Left hindlimb (tissue), 1 donor: ENCODE measurements around the gene ARFGAP1.

Experiments used
- DNase-seq: peaks from one replicate; pipeline ENCODE4 v3.0.0-alpha.2; 2018

ARFGAP1 gene

DNA sequence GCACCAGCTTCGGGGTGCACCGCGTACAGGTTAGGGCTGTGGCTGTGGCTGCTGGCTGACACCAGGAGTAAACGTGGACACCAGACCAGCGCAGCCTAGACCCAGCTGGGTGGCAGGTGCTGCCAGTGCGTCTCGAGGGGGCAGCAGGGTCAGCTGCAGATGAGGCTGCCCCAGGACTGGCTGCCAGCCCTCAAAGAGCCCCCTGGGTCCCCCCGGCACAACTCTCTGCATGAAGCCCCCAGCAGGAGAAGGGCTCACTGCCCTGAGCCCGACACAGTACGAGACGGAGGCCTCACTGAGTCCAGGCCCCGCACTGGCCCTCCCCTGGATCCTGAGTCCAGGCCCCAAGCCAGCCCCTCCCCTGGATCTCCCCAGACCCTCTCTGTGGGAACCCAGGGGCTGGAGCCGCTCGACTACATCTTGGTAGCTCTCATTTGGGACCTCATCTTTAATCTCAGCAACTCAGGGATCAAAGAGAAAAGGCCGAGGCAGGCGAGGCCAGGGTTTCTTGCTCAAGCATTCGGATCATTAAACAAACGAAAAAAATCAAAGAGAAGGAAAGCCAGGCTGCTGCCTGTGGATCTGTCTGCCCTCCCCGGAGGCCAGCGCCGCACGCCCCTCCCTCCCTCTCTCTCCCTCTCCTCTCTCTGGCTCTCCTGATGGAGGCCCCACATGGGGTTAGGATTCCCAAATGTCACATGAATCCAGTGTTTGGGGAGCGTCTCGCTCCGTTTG lies 11.4 kb upstream of the ARFGAP1 start:
- DNase-seq: no peak

DNA sequence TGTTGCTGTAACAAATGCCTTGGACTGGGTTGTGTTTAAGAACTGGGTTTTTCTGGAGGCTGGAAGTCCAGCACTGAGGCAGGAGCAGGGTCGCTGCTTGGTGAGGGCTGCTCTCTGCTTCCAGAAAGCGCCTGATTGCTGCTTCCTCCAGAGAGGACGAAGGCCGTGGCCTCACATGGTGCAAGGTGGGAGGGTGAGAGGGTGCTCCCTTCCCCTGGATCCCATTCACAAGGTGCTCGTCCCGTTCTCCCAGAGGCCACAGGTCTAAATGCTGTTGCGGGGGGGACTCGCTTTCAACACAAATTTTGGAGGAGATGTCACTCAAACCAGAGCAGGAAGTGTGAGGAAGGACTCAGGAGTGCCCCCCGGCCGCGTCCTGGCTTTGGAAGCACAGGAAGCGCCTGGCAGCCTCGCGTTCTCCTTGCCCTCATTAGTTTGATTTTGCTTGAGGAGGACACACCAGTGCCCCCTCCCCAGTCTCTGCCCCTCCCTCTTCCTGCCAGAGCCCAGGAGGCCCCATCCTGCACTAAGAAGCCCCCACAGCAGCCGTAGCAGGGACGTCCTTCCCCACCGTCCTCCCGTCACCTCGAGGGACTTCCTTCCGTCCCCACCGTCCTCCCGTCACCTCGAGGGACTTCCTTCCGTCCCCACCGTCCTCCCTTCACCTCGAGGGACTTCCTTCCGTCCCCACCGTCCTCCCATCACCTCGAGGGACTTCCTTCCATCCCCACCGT lies 10.7 kb upstream of the ARFGAP1 start:
- no peak for DNase-seq

DNA sequence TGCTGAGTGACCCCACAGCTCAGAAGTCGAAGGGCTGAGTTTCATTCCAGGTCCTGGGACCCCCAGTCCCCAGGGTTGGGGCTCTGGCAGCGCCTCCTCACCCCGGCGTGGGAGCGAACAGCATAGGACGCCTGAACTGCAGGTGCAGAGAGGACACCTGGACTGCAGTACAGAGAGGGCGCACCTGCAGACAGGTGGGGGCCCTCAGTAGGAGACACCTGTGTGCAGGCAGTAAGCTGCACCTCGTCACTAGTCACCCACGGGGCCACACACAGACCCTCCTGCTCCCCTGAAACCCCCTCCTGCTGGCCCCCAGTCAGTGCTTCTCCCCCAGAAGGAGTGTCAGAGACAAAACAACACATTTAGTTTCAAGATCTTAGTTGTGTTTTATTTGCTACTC lies 9.8 kb upstream of the ARFGAP1 start:
- no peak for DNase-seq

DNA sequence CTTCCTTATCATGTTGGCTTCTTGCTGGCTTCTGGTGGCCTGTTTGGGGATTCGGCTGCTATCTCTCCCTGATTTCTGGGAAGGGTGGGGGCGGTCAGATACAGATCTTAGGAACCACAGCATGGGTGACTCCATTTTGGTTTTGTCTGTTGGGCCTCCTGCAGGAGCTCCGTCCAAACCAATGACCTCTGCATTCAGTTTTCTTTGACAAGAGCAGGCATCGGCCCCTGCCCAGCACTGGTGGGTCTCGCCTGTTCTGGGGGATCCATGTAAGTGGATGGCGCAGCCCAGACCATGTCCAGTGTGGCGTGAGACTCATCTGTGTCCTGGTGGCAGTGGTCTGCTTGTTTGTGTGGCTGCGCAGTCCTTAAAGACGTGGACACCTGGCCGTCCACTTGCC lies 8.6 kb upstream of the ARFGAP1 start:
- no peak for DNase-seq

DNA sequence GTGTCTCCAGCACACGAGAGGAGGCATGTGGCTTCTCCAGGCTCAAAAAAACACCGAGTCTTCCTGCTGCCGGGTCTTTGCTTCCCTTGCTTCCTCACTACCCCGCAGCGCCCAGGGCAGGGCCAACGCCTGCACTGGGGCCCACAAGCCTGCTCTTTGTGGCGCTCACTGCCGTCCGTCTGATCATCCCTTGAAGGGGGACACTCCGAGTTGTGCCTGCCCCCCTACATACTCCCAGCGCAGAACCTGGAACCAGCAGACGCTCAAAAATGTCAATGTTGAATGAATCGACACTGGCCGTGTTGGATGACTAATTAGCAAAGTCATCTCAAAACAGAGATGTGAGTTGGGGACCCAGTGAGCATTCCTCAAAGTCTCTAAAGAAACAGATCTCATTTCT lies 8.1 kb upstream of the ARFGAP1 start:
- no peak for DNase-seq

- no peak for DNase-seq
These were observed 6.6 kb upstream of the ARFGAP1 start for GRCh38 chr20:63265891-63266515.

DNA sequence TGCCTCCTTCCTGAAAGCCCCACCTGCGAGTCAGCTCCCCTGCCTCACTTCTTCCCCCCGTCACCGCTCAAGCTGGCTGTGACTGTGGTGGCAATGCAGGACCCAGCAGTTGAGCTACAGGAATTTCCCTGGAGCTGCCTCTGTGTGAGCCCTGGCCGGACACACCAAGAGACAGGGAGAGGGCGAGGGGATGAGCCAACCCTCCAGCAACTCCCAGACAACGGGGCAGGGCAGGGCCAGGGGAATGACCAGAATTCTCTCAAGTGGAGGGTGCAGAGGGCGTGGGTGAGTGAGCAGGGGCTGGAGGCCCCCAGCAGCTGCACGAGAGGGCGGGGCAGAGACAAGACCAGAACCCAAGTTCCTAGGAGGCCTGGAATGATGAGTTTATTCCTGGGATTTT lies 4.9 kb upstream of the ARFGAP1 start:
- no peak for DNase-seq

DNA sequence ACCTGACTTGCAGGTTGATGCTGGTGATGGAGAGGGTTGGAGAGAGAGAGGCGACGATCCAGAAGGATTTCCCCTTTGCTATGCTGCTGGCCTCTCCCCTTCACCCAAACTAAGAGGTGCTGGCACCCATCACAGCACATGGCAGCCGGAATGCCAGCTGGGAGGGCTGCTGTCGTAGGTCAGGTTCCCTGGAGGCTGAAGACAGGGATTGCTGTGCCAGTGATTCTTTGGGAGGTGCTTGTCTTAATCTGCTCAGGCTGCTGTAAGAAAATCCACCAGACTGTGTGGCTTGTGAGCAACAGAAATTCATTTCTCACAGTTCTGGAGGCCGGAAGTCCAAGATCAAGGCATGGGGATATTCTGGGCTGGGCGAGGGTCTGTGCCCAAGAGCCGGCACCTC lies 4.4 kb upstream of the ARFGAP1 start:
- DNase-seq: no peak

- no peak for DNase-seq
These were observed 3.8 kb upstream of the ARFGAP1 start for GRCh38 chr20:63268671-63269439.

- no peak for DNase-seq
These were observed 2.9 kb upstream of the ARFGAP1 start for GRCh38 chr20:63269724-63270123.

DNA sequence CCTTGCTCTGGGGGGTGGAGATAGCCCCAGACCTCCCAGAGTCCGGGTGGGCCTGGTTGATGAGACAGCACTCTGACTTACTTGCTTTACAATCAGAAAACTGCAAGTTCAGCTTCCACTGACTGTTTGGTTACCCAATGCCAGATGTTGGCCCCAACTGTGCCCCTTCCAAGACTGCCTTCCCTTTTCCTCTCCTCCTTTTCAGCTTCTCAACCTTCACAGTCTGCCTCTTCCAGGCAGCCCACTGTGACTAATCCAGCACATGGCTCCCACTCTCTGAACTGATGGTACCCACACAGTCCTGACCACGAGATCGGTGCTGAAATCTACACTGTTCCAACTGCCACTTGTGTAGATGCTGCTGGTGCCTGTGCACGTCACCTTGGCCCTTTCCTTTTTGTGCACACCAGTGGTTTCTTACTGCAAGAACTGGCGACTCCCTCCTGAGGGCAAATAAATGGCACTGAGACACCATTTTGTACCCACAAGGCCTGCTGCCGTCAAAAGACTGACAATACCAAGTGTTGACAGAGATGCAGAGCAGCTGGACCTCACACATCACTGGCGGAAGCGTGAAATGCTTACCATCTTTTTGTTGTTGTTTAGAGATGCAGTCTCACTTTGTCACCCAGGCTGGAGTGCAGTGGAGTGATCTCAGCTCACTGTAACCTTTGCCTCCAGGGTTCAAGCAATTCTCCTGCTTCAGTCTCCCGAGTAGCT lies 1.8 kb upstream of the ARFGAP1 start:
- no peak for DNase-seq

- no peak for DNase-seq
These were observed 506 bp downstream of the ARFGAP1 start for GRCh38 chr20:63273059-63273579.

DNA sequence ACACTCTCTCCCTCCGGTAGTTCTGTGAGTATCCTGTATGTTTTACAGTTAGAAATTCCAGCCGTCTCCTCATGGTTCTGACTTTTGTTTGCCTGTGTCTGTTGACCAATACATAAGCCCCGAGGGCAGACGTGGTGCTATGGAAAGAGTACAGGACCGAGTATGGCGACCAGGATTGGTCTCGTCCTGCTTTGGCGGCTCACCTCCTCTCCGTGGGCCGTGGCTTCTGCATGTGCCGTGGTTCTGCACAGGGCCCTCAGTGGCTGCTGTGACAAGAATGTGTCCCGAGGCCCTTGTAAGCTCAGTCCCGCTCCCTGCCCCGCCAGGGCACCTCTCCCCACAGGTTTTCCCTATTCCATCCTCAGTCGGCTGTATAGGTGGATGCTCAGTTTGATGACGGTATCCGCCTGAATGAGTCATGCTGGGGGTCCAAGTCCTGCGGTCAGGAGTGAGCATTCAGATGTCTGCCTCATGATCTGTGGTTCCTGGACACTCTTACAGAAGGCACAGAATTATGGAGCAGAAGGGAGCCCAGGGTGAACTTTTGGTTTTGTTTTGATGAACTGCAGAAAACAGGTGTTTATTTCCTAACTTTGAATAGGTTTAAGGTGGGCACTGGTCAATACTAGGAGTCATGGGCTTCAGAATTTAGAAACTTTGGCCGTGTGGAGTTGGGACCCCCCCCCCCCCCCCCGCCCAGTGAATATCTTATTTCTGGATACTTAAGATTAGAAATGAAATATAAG lies 1.2 kb downstream of the ARFGAP1 start:
- DNase-seq: no peak

GRCh38 chr20:63274381-63275228 lies 2.0 kb downstream of the ARFGAP1 start:
- DNase-seq: no peak

DNA sequence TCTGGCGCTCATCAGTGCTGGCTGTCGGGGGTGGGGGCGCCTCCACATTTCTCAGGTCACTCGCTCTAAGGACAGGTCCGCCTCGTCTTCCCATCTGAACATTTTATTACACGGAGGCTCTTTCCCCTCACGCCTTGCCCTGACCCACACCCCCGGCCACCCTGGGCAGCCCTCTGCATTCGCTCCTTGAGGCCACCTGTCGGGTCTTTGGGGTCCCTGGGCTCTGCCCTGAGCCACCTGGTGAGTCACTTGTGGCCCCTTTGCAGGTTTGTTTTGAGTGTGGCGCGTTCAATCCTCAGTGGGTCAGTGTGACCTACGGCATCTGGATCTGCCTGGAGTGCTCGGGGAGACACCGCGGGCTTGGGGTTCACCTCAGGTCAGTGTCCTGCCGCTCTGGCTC lies 3.2 kb downstream of the ARFGAP1 start:
- no peak for DNase-seq

DNA sequence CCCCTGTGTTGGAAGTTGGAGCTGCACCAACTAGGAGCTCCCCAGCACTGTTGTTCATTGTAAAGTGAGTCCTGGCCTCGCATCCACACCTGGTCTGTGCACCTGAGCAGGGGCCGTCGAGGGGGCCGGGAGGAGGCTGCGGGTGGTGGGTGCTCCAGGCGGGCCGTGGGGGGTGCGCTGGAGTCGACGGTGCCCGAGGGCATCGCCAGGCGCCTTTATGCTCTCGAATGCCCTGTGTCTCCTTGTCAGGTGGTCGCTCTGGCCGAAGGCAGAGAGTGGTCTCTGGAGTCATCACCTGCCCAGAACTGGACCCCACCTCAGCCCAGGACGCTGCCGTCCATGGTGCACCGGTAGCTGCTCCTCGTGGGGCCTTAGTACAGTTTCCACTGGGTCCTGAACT lies 4.3 kb downstream of the ARFGAP1 start:
- DNase-seq: no peak

DNA sequence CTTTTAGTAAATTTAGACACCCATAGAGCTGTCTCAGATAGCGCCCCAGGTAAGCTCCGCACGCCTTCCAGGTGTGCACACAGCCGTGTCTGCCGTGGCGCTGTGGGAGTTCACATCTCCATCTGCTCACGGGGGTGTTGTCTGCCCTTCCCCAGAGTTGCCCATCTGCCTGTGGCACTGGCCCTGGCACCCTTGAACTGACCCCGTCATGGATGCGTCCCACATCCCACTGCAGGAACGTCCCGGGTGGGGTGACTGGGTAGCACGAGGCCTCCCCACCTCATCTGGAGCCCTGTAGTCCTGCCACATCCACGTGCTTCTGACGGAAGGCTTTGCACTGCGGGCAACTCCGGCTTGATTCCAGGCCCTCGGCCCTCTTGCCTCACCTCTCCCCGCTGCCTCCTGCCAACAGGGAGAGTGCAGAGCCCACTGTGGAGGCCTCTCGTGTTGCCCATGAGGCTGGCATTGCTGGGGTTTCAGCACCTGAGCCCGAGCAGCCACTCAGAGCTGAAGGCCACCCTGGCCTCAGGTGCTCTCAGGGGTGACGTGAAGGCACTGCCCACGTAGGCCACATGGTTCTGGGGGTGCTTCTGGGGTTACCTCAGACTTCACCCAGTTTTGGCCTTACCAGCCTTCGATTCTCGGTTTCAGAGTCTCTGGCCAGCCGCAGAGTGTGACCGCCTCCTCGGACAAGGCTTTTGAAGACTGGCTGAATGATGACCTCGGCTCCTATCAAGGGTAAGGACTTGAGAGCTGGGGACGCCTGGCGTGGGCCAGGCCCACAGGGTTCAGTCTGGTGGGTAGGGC lies 5.1 kb downstream of the ARFGAP1 start:
- DNase-seq: no peak

DNA sequence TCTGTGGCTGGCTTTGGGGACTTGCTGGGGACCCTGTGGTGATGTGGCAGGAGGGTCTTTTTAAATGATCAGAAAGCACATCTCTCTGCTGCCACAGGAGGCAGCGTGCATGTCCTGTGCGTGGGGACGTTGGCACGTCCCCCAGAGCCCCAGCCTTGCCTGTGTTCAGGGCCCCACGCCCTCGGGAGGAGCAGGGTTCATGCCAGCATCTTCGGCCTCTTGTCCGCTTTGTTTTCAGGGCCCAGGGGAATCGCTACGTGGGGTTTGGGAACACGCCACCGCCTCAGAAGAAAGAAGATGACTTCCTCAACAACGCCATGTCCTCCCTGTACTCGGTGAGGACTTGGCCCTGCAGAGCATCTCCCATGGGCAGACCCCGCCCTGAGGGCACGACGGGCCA lies 6.0 kb downstream of the ARFGAP1 start:
- DNase-seq: no peak

DNA sequence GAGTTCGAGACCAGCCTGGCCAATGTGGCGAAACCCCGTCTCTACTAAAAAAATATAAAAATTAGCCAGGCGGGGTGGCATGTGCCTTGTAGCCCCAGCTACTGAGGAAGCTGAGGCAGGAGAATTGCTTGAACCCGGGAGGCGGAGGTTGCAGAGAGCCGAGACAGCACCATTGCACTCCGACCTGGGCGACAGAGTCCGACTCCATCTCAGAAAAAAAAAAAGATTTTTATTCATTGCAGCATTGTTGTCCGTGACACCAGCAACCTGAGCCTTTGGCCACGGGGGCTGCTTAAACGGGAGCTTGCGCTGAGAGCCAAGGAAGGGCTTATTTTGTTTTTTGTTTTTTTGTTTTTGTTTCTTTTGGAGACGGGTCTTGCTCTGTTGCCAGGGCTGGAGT lies 7.3 kb downstream of the ARFGAP1 start:
- DNase-seq: no peak

GRCh38 chr20:63280371-63280770 lies 7.8 kb downstream of the ARFGAP1 start:
- no peak for DNase-seq
